Naive thymus-derived CD8-positive, alpha-beta T cell (primary cell): ENCODE results near the gene OAT. TPM values are rescaled to one million over a fixed set of nuclear protein-coding genes. Genes with fewer than 3 reads are reported as not detected.

Experiments
- ATAC-seq, 2 donors: fragments of 150-1000 bp; cut with Tn5 transposase in 1 of 2; sonication (Bioruptor Pico), chemical (Tn5 transposase) in 1 of 2; 1 replicate in 1 of 2; 2 replicates in 1 of 2; pipeline ENCODE4 v1.10.0; 2021; ENCODE audit warnings: mild to moderate bottlenecking in 2 of 2, moderate library complexity in 2 of 2
- POLR2A ChIA-PET: fragments of 350-600 bp; sonication (Branson Sonifier 250); formaldehyde crosslinking; loops from one replicate; lab custom pipeline; 2021; ENCODE audit warnings: antibody characterized with exemption; lab: Charles Lee
- DNase-seq, 10 donors: peaks; one replicate each; pipeline versions ENCODE4 v3.0.0 to v3.0.0-alpha.2; 2020 to 2022
- H3K27ac Mint-ChIP-seq, 10 donors: one replicate each; pipeline ENCODE4 v1.8.0; 2020 to 2022; ENCODE audit warnings: mild to moderate bottlenecking in 10 of 10, mixed read lengths in 10 of 10, moderate library complexity in 4 of 10, inconsistent platforms in 1 of 10
- H3K27me3 Mint-ChIP-seq, 5 donors: one replicate each; pipeline ENCODE4 v1.8.0; 2021 to 2022; ENCODE audit warnings: mixed read lengths in 5 of 5
- H3K36me3 Mint-ChIP-seq, 3 donors: one replicate each; pipeline ENCODE4 v1.8.0; 2020 to 2022; ENCODE audit warnings: mixed read lengths in 3 of 3, mild to moderate bottlenecking in 2 of 3, inconsistent platforms in 1 of 3
- H3K4me1 Mint-ChIP-seq, 4 donors: one replicate each; pipeline ENCODE4 v1.8.0; 2021 to 2022; ENCODE audit warnings: mixed read lengths in 4 of 4
- H3K4me3 Mint-ChIP-seq, 10 donors: one replicate each; pipeline ENCODE4 v1.8.0; 2020 to 2022; ENCODE audit warnings: mild to moderate bottlenecking in 10 of 10, mixed read lengths in 10 of 10, moderate library complexity in 6 of 10, inconsistent platforms in 1 of 10
- H3K9me3 Mint-ChIP-seq, 9 donors: one replicate each; pipeline ENCODE4 v1.8.0; 2020 to 2022; ENCODE audit warnings: mixed read lengths in 9 of 9, mild to moderate bottlenecking in 3 of 9, inconsistent platforms in 1 of 9, moderate library complexity in 1 of 9
- polyA plus RNA-seq, 3 donors: library from polyadenylated mRNA; unstranded; fragments of 300-500 nt; fragmentation: Illumina TruSeq; gene quantifications; one replicate each; pipeline ENCODE4 v1.2.3, GENCODE V29; 2021
- total RNA-seq, 8 experiments: library from RNA in 2 of 8; stranded (reverse) in 2 of 8; gene quantifications; one replicate each; pipeline ENCODE4 v1.2.3 and lab custom pipeline; 2021 to 2026

The OAT gene
- total and polyA plus RNA-seq, 5 experiments from 2014 or later = 47.1 to 91.5 (median 67.9) TPM

DNA sequence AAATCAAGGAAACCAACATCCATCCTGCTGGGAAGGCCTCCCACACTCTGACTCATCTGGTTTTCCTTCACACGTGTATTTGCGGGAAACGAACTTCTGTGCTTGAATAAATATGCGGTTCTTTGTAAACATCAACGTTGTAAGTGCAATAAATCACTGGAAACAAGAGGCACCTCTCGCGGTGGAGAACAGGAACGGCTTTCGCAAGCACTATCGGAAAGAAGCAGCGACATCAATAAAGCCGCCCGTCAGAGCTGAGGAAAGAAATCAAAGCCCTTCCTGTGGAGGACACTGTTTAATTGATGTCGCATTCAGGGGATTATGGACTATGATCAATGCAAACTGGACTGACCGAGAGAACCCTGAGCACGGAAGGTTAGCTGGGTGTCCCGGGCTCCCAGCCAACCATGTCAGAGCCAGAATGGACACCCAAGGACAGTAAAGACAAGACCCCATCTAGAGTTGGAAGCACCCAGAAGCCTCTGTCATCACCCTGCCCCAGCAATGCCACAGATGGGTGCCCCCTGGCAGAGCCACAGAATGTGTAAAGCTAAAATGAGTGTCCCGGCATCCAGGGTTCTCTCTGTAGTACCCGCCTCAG, 37.6 kb downstream of the OAT start:
- POLR2A ChIA-PET = no interaction called here
- no peak overlapping the region for H3K27ac Mint-ChIP-seq
- ATAC-seq (no peak), DNase-seq (no peak)
- no peaks in the 10 kb centered on the region for H3K36me3 Mint-ChIP-seq
- peaks cover 25 to 79% (median 49%) of the 10 kb centered on the region in 5 donors for H3K27me3 Mint-ChIP-seq
- H3K4me1 Mint-ChIP-seq = peaks cover 0 to 1% (median 0%) of the 10 kb centered on the region in 4 donors
- H3K9me3 Mint-ChIP-seq = peaks cover 0 to 1% (median 0%) of the 10 kb centered on the region in 9 donors
- no peak overlapping the region for H3K4me3 Mint-ChIP-seq

DNA sequence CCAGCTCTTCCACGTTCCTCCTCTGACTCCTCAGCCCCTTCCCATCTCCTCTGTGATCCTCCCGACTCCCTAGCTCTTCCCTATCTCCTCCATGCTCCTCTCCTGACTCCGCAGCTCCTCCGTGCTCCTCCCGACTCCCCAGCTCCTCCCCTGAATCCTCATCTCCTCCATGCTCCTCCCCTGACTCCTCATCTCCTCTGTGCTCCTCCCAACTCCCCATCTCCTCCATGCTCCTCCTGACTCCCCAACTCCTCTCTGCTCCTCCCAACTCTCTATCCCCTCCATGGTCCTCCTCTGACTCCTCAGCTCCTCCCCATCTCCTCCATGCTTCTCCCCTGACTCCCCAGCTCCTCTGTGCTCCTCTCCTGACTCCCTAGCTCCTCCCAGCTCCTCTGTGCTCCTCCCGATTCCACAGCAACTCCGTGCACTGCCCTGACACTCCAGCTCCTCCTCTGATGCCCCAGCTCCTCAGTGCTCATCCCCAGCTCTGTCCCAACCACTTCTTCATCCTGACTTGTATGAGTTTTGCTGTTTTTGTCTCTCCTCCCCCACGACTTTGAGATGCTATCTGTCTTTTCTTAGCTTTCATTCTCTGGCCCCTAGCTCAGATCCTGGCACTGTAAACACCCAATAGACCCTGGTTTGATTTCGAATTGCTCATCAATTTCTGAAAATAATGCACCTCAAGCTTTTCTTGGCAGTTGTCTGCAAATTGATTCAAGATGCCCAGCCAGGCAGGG, 38.3 kb downstream of the OAT start:
- Mint-ChIP-seq H3K4me3 (no peak overlapping the region), H3K4me1 (peaks cover 0 to 1% (median 0%) of the 10 kb centered on the region in 4 donors), H3K9me3 (peaks cover 0 to 1% (median 0%) of the 10 kb centered on the region in 9 donors), H3K27me3 (peaks cover 25 to 78% (median 49%) of the 10 kb centered on the region in 5 donors), H3K36me3 (no peaks in the 10 kb centered on the region), H3K27ac (no peak overlapping the region)
- DNase-seq = no peak
- POLR2A ChIA-PET = no interaction called here
- no peak for ATAC-seq

DNA sequence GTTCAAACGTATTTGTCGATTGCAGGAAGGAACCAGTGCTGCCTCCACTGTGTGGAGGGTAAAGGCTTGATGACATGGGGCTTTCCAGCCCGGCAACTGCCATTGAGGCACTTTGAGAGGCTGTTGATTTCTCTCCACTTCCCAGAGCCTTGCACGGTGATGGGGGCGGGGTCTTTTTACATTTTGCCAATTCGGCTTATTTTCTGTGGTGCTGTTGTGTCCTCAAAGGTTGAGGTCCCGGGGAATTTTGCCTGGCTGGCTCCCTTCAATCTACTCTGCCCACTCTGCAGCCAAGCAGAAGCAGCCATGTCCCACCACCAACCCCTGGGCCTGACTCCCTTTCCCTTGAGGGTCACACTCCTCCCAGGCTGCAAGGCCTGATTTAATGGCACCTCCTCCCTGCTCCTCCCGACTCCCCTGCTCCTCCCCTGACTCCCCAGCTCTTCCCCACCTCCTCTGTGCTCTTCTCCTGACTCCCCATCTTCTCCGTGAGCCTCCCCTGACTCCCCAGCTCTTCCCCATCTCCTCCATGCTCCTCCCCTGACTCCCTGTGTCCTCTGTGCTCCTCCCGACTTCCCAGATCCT, 39.0 kb downstream of the OAT start:
- no peak overlapping the region for H3K27ac Mint-ChIP-seq
- peaks cover 0 to 1% (median 0%) of the 10 kb centered on the region in 4 donors for H3K4me1 Mint-ChIP-seq
- POLR2A ChIA-PET = no interaction called here
- H3K36me3 Mint-ChIP-seq = no peaks in the 10 kb centered on the region
- ATAC-seq (no peak), DNase-seq (no peak)
- H3K9me3 Mint-ChIP-seq = peaks cover 0 to 1% (median 0%) of the 10 kb centered on the region in 9 donors
- no peak overlapping the region for H3K4me3 Mint-ChIP-seq
- peaks cover 21 to 71% (median 43%) of the 10 kb centered on the region in 5 donors for H3K27me3 Mint-ChIP-seq

DNA sequence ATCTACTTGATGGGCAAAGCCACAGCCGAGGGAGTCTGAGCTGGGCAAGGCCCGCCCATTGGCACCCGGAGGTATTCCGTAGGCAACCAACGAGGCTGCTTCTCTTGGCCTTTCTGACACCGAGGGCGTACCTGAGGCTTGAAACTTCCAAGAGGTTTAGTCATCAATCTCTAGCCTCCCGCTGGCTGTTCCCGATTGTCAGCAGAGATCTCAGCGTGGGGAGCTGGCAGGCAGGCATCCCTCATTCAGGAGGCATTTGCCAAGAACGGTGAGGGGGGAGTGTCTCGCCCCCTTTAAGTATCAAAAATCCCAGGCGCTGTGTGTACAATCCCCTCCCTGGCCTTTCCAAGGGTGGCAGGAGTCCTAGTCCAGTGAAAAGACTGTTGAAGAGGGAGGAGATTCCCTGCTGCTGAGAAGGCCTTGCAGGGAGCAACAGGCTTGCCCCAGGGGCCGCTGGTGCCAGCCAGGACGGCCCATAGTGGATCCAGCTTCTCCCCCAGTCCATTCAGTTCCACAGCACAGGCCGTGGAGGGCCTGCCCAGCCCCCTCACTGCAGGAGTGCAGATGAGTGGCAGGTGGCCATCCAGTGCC, 39.7 kb downstream of the OAT start:
- H3K36me3 Mint-ChIP-seq = no peaks in the 10 kb centered on the region
- peaks cover 21 to 67% (median 41%) of the 10 kb centered on the region in 5 donors for H3K27me3 Mint-ChIP-seq
- POLR2A ChIA-PET = no interaction called here
- no peak for ATAC-seq
- no peak for DNase-seq
- H3K4me1 Mint-ChIP-seq = peaks cover 0 to 1% (median 0%) of the 10 kb centered on the region in 4 donors
- H3K27ac Mint-ChIP-seq = no peak overlapping the region
- H3K9me3 Mint-ChIP-seq = peaks cover 0 to 1% (median 0%) of the 10 kb centered on the region in 9 donors
- H3K4me3 Mint-ChIP-seq = no peak overlapping the region

DNA sequence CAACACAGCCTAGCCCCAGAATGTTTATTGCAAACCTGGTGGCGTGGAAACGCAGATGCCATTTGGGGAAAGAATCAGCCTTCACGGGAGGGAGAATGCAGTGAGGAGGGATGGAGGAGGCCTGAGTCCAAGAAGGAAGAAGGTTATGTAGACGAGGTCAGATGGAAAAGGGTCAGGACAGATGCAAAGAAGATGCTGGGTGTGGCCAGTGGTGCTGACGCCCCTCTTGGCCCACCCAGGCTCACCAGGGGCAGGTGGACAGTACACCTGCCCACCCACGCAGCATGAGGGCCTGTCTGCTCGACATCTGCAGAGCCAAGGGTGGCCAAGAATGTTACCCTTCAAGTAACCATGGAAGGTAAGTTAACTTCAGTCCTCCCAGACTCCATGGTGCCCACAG, 40.5 kb downstream of the OAT start:
- Mint-ChIP-seq H3K27ac (no peak overlapping the region), H3K4me1 (no peaks in the 10 kb centered on the region), H3K36me3 (no peaks in the 10 kb centered on the region), H3K9me3 (peaks cover 0 to 1% (median 0%) of the 10 kb centered on the region in 9 donors), H3K4me3 (no peak overlapping the region), H3K27me3 (peaks cover 19 to 60% (median 40%) of the 10 kb centered on the region in 5 donors)
- DNase-seq (no peak), ATAC-seq (no peak)
- POLR2A ChIA-PET = no interaction called here

DNA sequence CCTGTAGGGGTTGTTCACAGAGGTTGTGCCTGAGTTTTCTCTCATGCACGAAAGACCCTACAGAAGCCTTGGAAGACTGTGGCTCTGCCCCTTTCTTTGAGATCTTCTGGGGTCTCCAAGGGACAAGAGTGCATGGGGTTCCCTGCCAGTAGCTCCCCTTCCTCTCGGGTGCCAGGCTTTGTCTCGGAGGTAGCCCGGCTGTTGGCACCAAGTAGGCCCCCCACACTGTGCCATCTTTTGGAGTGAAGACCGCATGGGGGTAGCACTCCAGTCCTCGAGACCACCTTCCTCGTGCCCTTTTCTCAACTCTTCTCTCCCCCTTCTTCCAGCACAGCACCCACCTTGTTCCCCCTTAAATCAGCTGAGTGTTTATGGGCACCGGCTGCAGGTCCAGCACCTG, 41.6 kb downstream of the OAT start:
- H3K9me3 Mint-ChIP-seq = peaks cover 0 to 1% (median 0%) of the 10 kb centered on the region in 9 donors
- DNase-seq (no peak), ATAC-seq (no peak)
- H3K27me3 Mint-ChIP-seq = peaks cover 18 to 56% (median 41%) of the 10 kb centered on the region in 5 donors
- no peak overlapping the region for H3K4me3 Mint-ChIP-seq
- no peak overlapping the region for H3K27ac Mint-ChIP-seq
- no peaks in the 10 kb centered on the region for H3K36me3 Mint-ChIP-seq
- POLR2A ChIA-PET = no interaction called here
- no peaks in the 10 kb centered on the region for H3K4me1 Mint-ChIP-seq

DNA sequence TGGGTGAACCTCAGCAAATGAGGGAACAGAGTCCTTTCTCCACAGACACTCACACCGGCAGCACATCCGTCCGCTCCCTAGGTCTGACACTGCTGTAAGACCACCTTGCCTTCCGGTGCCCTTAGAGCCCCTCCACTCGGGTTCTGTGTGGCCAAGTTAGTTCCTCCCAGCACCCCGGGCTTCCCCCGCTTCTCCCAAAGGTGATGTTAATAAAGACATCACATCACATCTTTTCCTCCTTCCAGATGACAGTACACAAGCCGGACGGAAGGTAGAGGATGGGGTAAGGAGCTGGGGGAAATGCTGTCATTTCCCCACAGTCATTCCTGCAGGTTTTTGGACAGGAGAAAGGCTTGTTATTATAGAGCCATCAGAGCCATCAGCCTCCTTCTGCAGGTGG, 42.3 kb downstream of the OAT start:
- H3K27ac Mint-ChIP-seq = no peak overlapping the region
- peaks cover 0 to 1% (median 0%) of the 10 kb centered on the region in 9 donors for H3K9me3 Mint-ChIP-seq
- POLR2A ChIA-PET = no interaction called here
- H3K36me3 Mint-ChIP-seq = no peaks in the 10 kb centered on the region
- no peak overlapping the region for H3K4me3 Mint-ChIP-seq
- DNase-seq (no peak), ATAC-seq (no peak)
- peaks cover 14 to 51% (median 35%) of the 10 kb centered on the region in 5 donors for H3K27me3 Mint-ChIP-seq
- H3K4me1 Mint-ChIP-seq = no peaks in the 10 kb centered on the region

DNA sequence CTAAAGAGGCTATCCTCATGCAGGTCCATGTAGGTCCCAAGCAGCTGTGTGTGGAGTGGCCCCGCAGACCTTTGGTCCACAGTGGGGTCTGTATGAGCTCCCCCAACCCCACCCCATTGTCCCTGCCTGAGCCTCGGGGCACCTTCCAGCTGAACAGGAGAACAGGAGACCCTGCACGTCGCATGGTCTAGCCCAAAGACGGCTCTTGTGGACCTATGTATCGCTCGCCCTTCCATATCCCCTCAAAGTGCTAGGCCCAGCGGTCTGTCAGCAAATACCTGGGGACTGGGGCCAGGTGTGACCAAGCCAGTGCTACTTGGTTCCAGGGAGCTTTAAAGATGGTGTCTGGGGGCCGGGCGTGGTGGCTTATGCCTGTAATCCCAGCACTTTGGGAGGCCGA, 43.0 kb downstream of the OAT start:
- POLR2A ChIA-PET = no interaction called here
- no peak for ATAC-seq
- no peak overlapping the region for H3K27ac Mint-ChIP-seq
- peaks cover 12 to 43% (median 28%) of the 10 kb centered on the region in 5 donors for H3K27me3 Mint-ChIP-seq
- no peaks in the 10 kb centered on the region for H3K36me3 Mint-ChIP-seq
- DNase-seq = no peak
- no peak overlapping the region for H3K4me3 Mint-ChIP-seq
- no peaks in the 10 kb centered on the region for H3K4me1 Mint-ChIP-seq
- H3K9me3 Mint-ChIP-seq = peaks cover 0 to 1% (median 0%) of the 10 kb centered on the region in 9 donors

DNA sequence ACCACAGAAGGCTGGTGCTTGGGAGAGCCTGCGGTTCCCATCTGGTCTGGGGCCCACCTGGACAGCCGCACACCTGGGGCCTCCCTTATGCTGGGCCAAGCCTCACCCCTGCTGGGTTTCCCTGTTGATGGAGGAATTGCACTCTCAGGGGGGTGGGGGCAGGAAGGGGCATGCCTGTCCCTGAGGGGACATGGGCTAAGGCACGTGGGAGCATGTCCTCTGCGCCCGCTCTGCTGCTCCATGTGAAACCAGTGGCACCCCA, 43.4 kb downstream of the OAT start:
- H3K36me3 Mint-ChIP-seq = no peaks in the 10 kb centered on the region
- no peaks in the 10 kb centered on the region for H3K9me3 Mint-ChIP-seq
- H3K4me3 Mint-ChIP-seq = no peak overlapping the region
- peaks cover 0 to 1% (median 0%) of the 10 kb centered on the region in 4 donors for H3K4me1 Mint-ChIP-seq
- DNase-seq (no peak), ATAC-seq (no peak)
- POLR2A ChIA-PET = no interaction called here
- no peak overlapping the region for H3K27ac Mint-ChIP-seq
- H3K27me3 Mint-ChIP-seq = peaks cover 8 to 39% (median 24%) of the 10 kb centered on the region in 5 donors

DNA sequence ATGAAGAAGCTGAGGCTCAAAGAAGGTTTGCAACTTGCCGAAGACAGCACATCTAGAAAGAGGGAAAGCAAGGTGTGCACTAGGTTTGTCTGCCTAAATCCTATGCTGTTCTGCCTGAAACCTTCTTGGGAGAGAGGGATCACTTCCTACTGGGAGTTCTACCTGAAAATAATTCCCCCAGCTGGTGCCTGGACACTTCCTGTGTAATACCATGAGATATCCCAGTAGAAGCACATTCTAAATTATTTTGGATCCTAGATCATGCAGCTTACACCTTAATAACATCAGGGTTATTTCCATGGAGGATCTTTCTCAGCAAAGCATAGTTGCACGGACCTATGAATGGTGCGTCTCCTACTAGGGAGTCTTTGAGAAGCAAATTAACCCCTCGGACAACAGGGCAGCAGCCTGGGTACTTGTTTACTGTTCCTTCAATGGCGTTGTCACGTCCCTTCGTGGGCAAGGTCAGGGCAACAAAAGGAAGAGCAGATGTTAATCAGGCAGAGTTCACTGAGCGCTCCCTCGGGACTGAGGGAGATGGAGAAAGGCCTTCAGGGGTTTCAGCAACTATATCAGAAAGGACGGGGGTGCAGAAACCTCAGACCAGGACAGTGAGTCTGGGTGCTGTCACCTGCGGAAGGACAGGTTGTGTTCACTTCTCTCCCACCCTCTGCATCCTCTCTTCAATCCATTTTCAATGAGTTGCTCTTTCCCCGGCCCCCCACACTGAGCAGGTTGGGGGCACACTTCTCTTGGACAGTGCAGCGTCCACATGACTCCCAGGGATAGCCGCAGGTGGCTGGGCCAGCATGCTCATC, 44.0 kb downstream of the OAT start:
- Mint-ChIP-seq H3K27me3 (peaks cover 5 to 34% (median 21%) of the 10 kb centered on the region in 5 donors), H3K27ac (no peak overlapping the region)

DNA sequence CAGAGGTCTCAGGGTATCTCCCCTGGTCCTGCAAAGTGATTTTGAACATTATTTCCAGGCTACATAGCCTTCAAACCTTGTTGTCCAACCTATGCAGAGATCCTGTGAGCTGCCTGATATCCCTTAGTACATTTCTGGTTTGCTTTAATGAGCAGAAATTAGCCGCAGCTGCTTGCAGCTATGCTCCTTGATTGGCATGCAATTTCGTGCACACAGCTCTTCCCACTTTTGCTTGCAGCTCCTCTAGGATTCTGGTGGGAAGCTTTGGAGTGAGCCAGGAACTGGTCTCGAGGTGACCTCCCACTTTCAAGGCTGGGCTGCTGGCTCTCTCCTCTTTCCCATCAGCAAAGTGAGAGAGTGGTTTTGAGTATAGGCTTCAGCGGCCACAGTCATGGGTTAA, 45.8 kb downstream of the OAT start:
- Mint-ChIP-seq H3K27ac (no peak overlapping the region), H3K36me3 (no peaks in the 10 kb centered on the region), H3K9me3 (no peaks in the 10 kb centered on the region), H3K27me3 (peaks cover 5 to 18% (median 14%) of the 10 kb centered on the region in 5 donors), H3K4me1 (peaks cover 0 to 8% (median 0%) of the 10 kb centered on the region in 4 donors), H3K4me3 (no peak overlapping the region)
- no peak for ATAC-seq
- POLR2A ChIA-PET = no interaction called here
- no peak for DNase-seq

More for the DNA sequence above, 44.0 kb downstream of the OAT start:
- Mint-ChIP-seq H3K9me3 (no peaks in the 10 kb centered on the region), H3K4me3 (no peak overlapping the region), H3K4me1 (peaks cover 0 to 5% (median 0%) of the 10 kb centered on the region in 4 donors), H3K36me3 (no peaks in the 10 kb centered on the region)
- POLR2A ChIA-PET = no interaction called here
- no peak for ATAC-seq
- no peak for DNase-seq

DNA sequence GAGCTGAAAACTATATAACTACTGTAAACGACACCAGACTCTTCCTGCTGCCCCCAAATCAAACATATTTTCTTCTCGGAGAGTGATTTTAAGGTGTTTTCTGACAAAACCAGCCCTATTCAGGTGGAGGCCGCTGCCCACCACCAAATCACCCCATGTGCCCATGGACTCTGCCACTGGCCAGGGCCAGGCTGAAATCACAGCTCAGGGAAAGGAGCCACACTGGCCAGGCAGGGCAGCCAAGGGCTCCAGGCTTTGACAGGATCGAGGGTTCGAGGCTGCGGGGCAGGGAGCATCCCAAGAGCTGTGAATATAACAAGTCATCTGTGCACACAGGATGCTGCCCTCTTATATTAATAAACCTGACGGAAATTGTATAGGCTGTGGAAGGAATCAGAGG, 48.3 kb downstream of the OAT start:
- peaks cover 0 to 14% (median 6%) of the 10 kb centered on the region in 5 donors for H3K27me3 Mint-ChIP-seq

More for the DNA sequence above, 48.3 kb downstream of the OAT start:
- no peaks in the 10 kb centered on the region for H3K9me3 Mint-ChIP-seq
- ATAC-seq (no peak), DNase-seq (no peak)
- H3K4me1 Mint-ChIP-seq = peaks cover 0 to 11% (median 0%) of the 10 kb centered on the region in 4 donors
- no peaks in the 10 kb centered on the region for H3K36me3 Mint-ChIP-seq
- POLR2A ChIA-PET = no interaction called here
- no peak overlapping the region for H3K27ac Mint-ChIP-seq
- H3K4me3 Mint-ChIP-seq = peak overlapping the region in 1 of 10 donors; percentile 7
